Measurements from ENCODE around the gene SIM2.

Gene SIM2

GRCh38 chr21:36769051-36769839, 70.3 kb downstream of the SIM2 start:
- DNase-seq, result no peak

GRCh38 chr21:36773117-36773516, 74.2 kb downstream of the SIM2 start:
- no peak for DNase-seq

GRCh38 chr21:36773995-36774394, 75.1 kb downstream of the SIM2 start:
- no peak for DNase-seq

- DNase-seq, result no peak
Observed at GRCh38 chr21:36776981-36777617, 78.2 kb downstream of the SIM2 start.

GRCh38 chr21:36780861-36781260, 81.9 kb downstream of the SIM2 start:
- DNase-seq, result no peak

- DNase-seq, result no peak
Observed at GRCh38 chr21:36783612-36784374, 84.9 kb downstream of the SIM2 start.

GRCh38 chr21:36784947-36785346, 86.0 kb downstream of the SIM2 start:
- DNase-seq, result no peak

GRCh38 chr21:36785615-36786014, 86.7 kb downstream of the SIM2 start:
- no peak for DNase-seq

- DNase-seq, result no peak
Observed at GRCh38 chr21:36786186-36786585, 87.3 kb downstream of the SIM2 start.

- DNase-seq, result no peak
Observed at GRCh38 chr21:36788120-36788638, 89.3 kb downstream of the SIM2 start.

- DNase-seq, result no peak
Observed at GRCh38 chr21:36790616-36791015, 91.7 kb downstream of the SIM2 start.

GRCh38 chr21:36791180-36791579, 92.3 kb downstream of the SIM2 start:
- DNase-seq, result no peak

- no peak for DNase-seq
Observed at GRCh38 chr21:36791695-36792470, 93.0 kb downstream of the SIM2 start.

- no peak for DNase-seq
Observed at GRCh38 chr21:36792505-36792967, 93.6 kb downstream of the SIM2 start.

- no peak for DNase-seq
Observed at GRCh38 chr21:36796070-36796469, 97.2 kb downstream of the SIM2 start.

- no peak for DNase-seq
Observed at GRCh38 chr21:36798491-36798890, 99.6 kb downstream of the SIM2 start.

Measured in GDM1 (cell line).